Activated T-cell treated with anti-CD3 and anti-CD28 coated beads for 4 hours (primary cell): Measurements from ENCODE around the gene S100A5.
A peak's percentile ranks its signal among the peaks of the same experiment; 100 is the strongest.

ENCODE experiments used
- DNase-seq: peaks from one replicate; pipeline ENCODE4 v3.0.0-alpha.2; 2020

The S100A5 gene

GRCh38 chr1:153546796-153547559, 6.2 kb upstream of the S100A5 start:
- no peak for DNase-seq

- no peak for DNase-seq
Measured at GRCh38 chr1:153546371-153546770, 5.6 kb upstream of the S100A5 start.

- peak; percentile 89 for DNase-seq
Measured at GRCh38 chr1:153545067-153546055, 4.6 kb upstream of the S100A5 start, which contains the start of gene S100A4. Gene S100A4 (minus strand): TSS chr1:153545806. CDS start chr1:153544794, 1,012 bp downstream.

GRCh38 chr1:153544453-153545066, 3.8 kb upstream of the S100A5 start:
- DNase-seq: no peak

- DNase-seq: no peak
Measured at GRCh38 chr1:153543736-153544135, 3.0 kb upstream of the S100A5 start.

GRCh38 chr1:153542956-153543711, 2.4 kb upstream of the S100A5 start:
- no peak for DNase-seq

- no peak for DNase-seq
Measured at GRCh38 chr1:153541641-153542590, 1.2 kb upstream of the S100A5 start.

GRCh38 chr1:153539395-153540093, 1.2 kb downstream of the S100A5 start:
- no peak for DNase-seq

- no peak for DNase-seq
Measured at GRCh38 chr1:153538315-153538821, 2.4 kb downstream of the S100A5 start.

- no peak for DNase-seq
Measured at GRCh38 chr1:153537376-153537730, 3.4 kb downstream of the S100A5 start.

GRCh38 chr1:153536671-153537375, 3.9 kb downstream of the S100A5 start:
- no peak for DNase-seq

GRCh38 chr1:153536012-153536670, 4.6 kb downstream of the S100A5 start:
- DNase-seq: peak; percentile 68

- DNase-seq: no peak
Measured at GRCh38 chr1:153535242-153536011, 5.3 kb downstream of the S100A5 start, which contains the start of gene S100A6. Gene S100A6 (minus strand): TSS chr1:153535991. CDS start chr1:153535339, 652 bp downstream.

- no peak for DNase-seq
Measured at GRCh38 chr1:153534925-153535241, 5.9 kb downstream of the S100A5 start.

- DNase-seq: no peak
Measured at GRCh38 chr1:153534226-153534924, 6.4 kb downstream of the S100A5 start.

GRCh38 chr1:153533689-153534201, 7.0 kb downstream of the S100A5 start:
- no peak for DNase-seq

- DNase-seq: peak; percentile 73
Measured at GRCh38 chr1:153532769-153533599, 7.8 kb downstream of the S100A5 start.
